HCT116 (cell line): Measurements from ENCODE around the gene ELFN1. TPM values are rescaled to one million over a fixed set of nuclear protein-coding genes. Genes with fewer than 3 reads are reported as not detected.

Source experiments
- ATAC-seq: fragments of 200-7000 bp; cut with Tn5 transposase; 2 replicates; pipeline ENCODE4 v1.9.1; 2020; ENCODE audit warnings: mild to moderate bottlenecking, moderate library complexity
- BruUV-seq: library from RNA; stranded (reverse); fragments of 400-500 nt; replicated peaks from 2 replicates; lab custom pipeline; 2021; lab: Mats Ljungman, UMichigan
- CTCF ChIA-PET: fragments of 300-600 bp; sonication (Branson Sonifier 250); formaldehyde crosslinking; loops from one replicate; lab custom pipeline; 2021; ENCODE audit warnings: antibody characterized with exemption; lab: Charles Lee
- POLR2A ChIA-PET: fragments of 300-600, 350-600 bp; sonication (Branson Sonifier 250); formaldehyde crosslinking; loops from one replicate; lab custom pipeline; 2021; ENCODE audit warnings: antibody characterized with exemption; lab: Charles Lee
- RAD21 ChIA-PET, 2 experiments: fragments of 300-600 bp; sonication (Branson Sonifier 250); formaldehyde crosslinking; loops; one replicate each; lab custom pipeline; 2023; ENCODE audit warnings: low total read pairs in 2 of 2; ENCODE audit not compliant: uncharacterized antibody in 2 of 2, unreplicated experiment in 2 of 2, low non-redundant PET in 1 of 2; lab: Charles Lee
- DNase-seq: peaks from one replicate; pipeline ENCODE4 v3.0.0-alpha.2; 2010; ENCODE audit warnings: low read depth, low spot score
- H2AFZ ChIP-seq: fragments of 200-600 bp; shearing (Covaris generic), sonication (generic); 2 replicates; pipeline ENCODE4 v1.6.1; 2017; ENCODE audit warnings: low read depth, mixed run types, mixed read lengths, antibody characterized with exemption, low read length; ENCODE audit not compliant: poor library complexity, severe bottlenecking
- H3K27ac ChIP-seq: 2 replicates; pipeline ENCODE4 v1.5.1; 2012; ENCODE audit warnings: low read depth, low read length
- H3K27me3 ChIP-seq: fragments of 200-600 bp; sonication (generic); 2 replicates; pipeline ENCODE4 v1.6.1; 2016; ENCODE audit warnings: mixed run types, low read length, mixed read lengths; ENCODE audit not compliant: insufficient read depth
- H3K36me3 ChIP-seq, 2 experiments: fragments of 200-500 bp in 1 of 2; fragments of 200-600 bp in 1 of 2; sonication (Bioruptor generic) in 1 of 2; sonication (generic) in 1 of 2; 2 replicates each; pipeline versions ENCODE4 v1.5.1 to v1.6.1; 2014 to 2016; ENCODE audit warnings: low read length in 2 of 2, inconsistent platforms in 1 of 2, mixed read lengths in 1 of 2, mixed run types in 1 of 2; ENCODE audit not compliant: insufficient read depth in 2 of 2, control insufficient read depth in 1 of 2
- H3K4me1 ChIP-seq, 2 experiments: fragments of 200-600 bp in 1 of 2; sonication (generic) in 1 of 2; 2 replicates each; pipeline versions ENCODE4 v1.5.1 to v1.6.1; 2012 to 2017; ENCODE audit warnings: low read length in 2 of 2, inconsistent platforms in 1 of 2, mild to moderate bottlenecking in 1 of 2, mixed read lengths in 1 of 2, mixed run types in 1 of 2, moderate library complexity in 1 of 2; ENCODE audit not compliant: insufficient read depth in 2 of 2, control insufficient read depth in 1 of 2
- H3K4me2 ChIP-seq: fragments of 200-600 bp; sonication (generic); 2 replicates; pipeline ENCODE4 v1.6.1; 2017; ENCODE audit warnings: mixed run types, low read length, mixed read lengths
- H3K4me3 ChIP-seq, 2 experiments: fragments of 200-600 bp in 1 of 2; sonication (generic) in 1 of 2; replicated peaks in 1 of 2; 2 replicates each; pipeline ENCODE4 v1.5.1; 2011 to 2016; ENCODE audit warnings: low read length in 2 of 2, control low read depth in 1 of 2, low read depth in 1 of 2, mild to moderate bottlenecking in 1 of 2, mixed read lengths in 1 of 2, mixed run types in 1 of 2
- H3K79me2 ChIP-seq: fragments of 200-600 bp; sonication (generic); 2 replicates; pipeline ENCODE4 v1.6.1; 2017; ENCODE audit warnings: mild to moderate bottlenecking, mixed run types, low read length, moderate library complexity, mixed read lengths; ENCODE audit not compliant: insufficient read depth
- H3K9ac ChIP-seq: fragments of 200-600 bp; sonication (generic); 2 replicates; pipeline ENCODE4 v1.6.1; 2016; ENCODE audit warnings: low read length, mixed read lengths
- H3K9me2 ChIP-seq: fragments of 200-600 bp; sonication (generic), shearing (Covaris generic); 2 replicates; pipeline ENCODE4 v1.6.1; 2017; ENCODE audit warnings: mixed run types, mild to moderate bottlenecking, moderate library complexity; ENCODE audit not compliant: insufficient read depth
- H3K9me3 ChIP-seq, 2 experiments: fragments of 200-500 bp in 1 of 2; fragments of 200-600 bp in 1 of 2; sonication (Bioruptor generic) in 1 of 2; sonication (generic) in 1 of 2; 2 replicates each; pipeline ENCODE4 v1.6.1; 2014 to 2017; ENCODE audit warnings: low read length in 2 of 2, mixed read lengths in 2 of 2, inconsistent platforms in 1 of 2, low read depth in 1 of 2, mild to moderate bottlenecking in 1 of 2, mixed run types in 1 of 2, moderate library complexity in 1 of 2; ENCODE audit not compliant: control insufficient read depth in 1 of 2, insufficient read depth in 1 of 2
- H4K20me1 ChIP-seq: fragments of 200-600 bp; sonication (generic), shearing (Covaris generic); 2 replicates; pipeline ENCODE4 v1.6.1; 2017; ENCODE audit warnings: mixed run types, mild to moderate bottlenecking, moderate library complexity; ENCODE audit not compliant: insufficient read depth
- ATF3 ChIP-seq: IDR thresholded peaks from 2 replicates; pipeline ENCODE4 v1.6.1; 2012
- CBX3 ChIP-seq: IDR thresholded peaks from 2 replicates; pipeline ENCODE4 v1.6.1; 2012; ENCODE audit warnings: low read depth
- CEBPB ChIP-seq: IDR thresholded peaks from 2 replicates; pipeline ENCODE4 v1.6.1; 2012; ENCODE audit warnings: low read depth
- CTCF ChIP-seq, 3 experiments: fragments of 200-600 bp in 1 of 3; sonication (generic) in 1 of 3; IDR thresholded peaks in 2 of 3; conservative IDR thresholded peaks in 1 of 3; 2 replicates each; pipeline ENCODE4 v1.5.1; 2012 to 2017; ENCODE audit warnings: low read depth in 2 of 3, low read length in 2 of 3, antibody characterized with exemption in 1 of 3, borderline replicate concordance in 1 of 3, control low read depth in 1 of 3, mild to moderate bottlenecking in 1 of 3, mixed read lengths in 1 of 3, mixed run types in 1 of 3, moderate library complexity in 1 of 3; ENCODE audit not compliant: insufficient read depth in 1 of 3
- EGR1 ChIP-seq: IDR thresholded peaks from 2 replicates; pipeline ENCODE4 v1.6.1; 2012; ENCODE audit warnings: low read depth
- FOSL1 ChIP-seq: IDR thresholded peaks from 2 replicates; pipeline ENCODE4 v1.6.1; 2012; ENCODE audit warnings: low read depth
- MAX ChIP-seq: IDR thresholded peaks from 2 replicates; pipeline ENCODE4 v1.6.1; 2012
- POLR2A ChIP-seq: IDR thresholded peaks from 2 replicates; pipeline ENCODE4 v1.7.0; 2011; ENCODE audit warnings: borderline replicate concordance; ENCODE audit not compliant: insufficient read depth, insufficient read length; ENCODE audit errors: extremely low read depth
- RAD21 ChIP-seq: IDR thresholded peaks from 2 replicates; pipeline ENCODE4 v1.6.1; 2012; ENCODE audit warnings: low read depth, mild to moderate bottlenecking
- REST ChIP-seq: IDR thresholded peaks from 2 replicates; pipeline ENCODE4 v1.6.1; 2012; ENCODE audit warnings: low read depth
- SIN3A ChIP-seq: IDR thresholded peaks from 2 replicates; pipeline ENCODE4 v1.6.1; 2012; ENCODE audit warnings: low read depth
- SP1 ChIP-seq: IDR thresholded peaks from 2 replicates; pipeline ENCODE4 v1.6.1; 2012; ENCODE audit warnings: low read depth
- SRF ChIP-seq: IDR thresholded peaks from 2 replicates; pipeline ENCODE4 v1.6.1; 2012; ENCODE audit warnings: low read depth
- TCF7L2 ChIP-seq: IDR thresholded peaks from 2 replicates; pipeline ENCODE4 v1.7.0; 2011; ENCODE audit warnings: borderline replicate concordance, inconsistent platforms; ENCODE audit not compliant: insufficient read depth, insufficient read length; ENCODE audit errors: extremely low read depth
- YY1 ChIP-seq: IDR thresholded peaks from 2 replicates; pipeline ENCODE4 v1.6.1; 2011; ENCODE audit warnings: low read length, low read depth, moderate library complexity, mild to moderate bottlenecking; ENCODE audit not compliant: insufficient replicate concordance; ENCODE audit errors: extremely low read depth
- ZNF274 ChIP-seq: fragments of 200-500 bp; sonication (Bioruptor generic); IDR thresholded peaks from 2 replicates; pipeline ENCODE4 v1.6.1; 2014; ENCODE audit warnings: mild to moderate bottlenecking, low read depth, low read length, inconsistent platforms
- intact Hi-C: fragments of 100-400 bp; cut with micrococcal nuclease; formaldehyde crosslinking; loops from 2 replicates; pipeline ENCODE4 v1.10.0; 2022
- total RNA-seq: library from RNA; stranded (reverse); gene quantifications from one replicate; pipeline ENCODE4 v1.2.1, GENCODE V29; 2021; ENCODE audit not compliant: unreplicated experiment

Gene ELFN1
- total RNA-seq, 1 experiment from 2014 or later, result 4.4 TPM

GRCh38 chr7:1639532-1640175 lies 30.4 kb upstream of the ELFN1 start (continued):
- no peak for TF ChIP-seq REST
- TF ChIP-seq TCF7L2, result no peak
- no peak for TF ChIP-seq SP1
- no peak for TF ChIP-seq POLR2A
- TF ChIP-seq RAD21, result no peak
- no peak for TF ChIP-seq CBX3
- TF ChIP-seq SRF, result no peak
- no peak for TF ChIP-seq EGR1
- no peak for TF ChIP-seq MAX
- no peak for TF ChIP-seq ZNF274
- TF ChIP-seq, all 23 proteins: peak for 0

- TF ChIP-seq SRF (no peak), CTCF (IDR thresholded peaks at IDR 0.05 in 2 of 3, conservative IDR thresholded peaks at IDR 0.05 in 1 of 3; ENCODE audit: borderline replicate concordance in 1 of 3, insufficient read depth in 1 of 3, low read depth in 2 of 3, low read length in 2 of 3) (peak in 1 of 3 experiments; percentile 19; a peak in 1 of 6 replicates), SP1 (no peak), CEBPB (no peak), YY1 (no peak), SIN3A (no peak), ATF3 (no peak), FOSL1 (no peak)
- ATAC-seq, result no peak
Observed at GRCh38 chr7:1640376-1641172, 29.5 kb upstream of the ELFN1 start.

More at GRCh38 chr7:1640376-1641172, 29.5 kb upstream of the ELFN1 start:
- Histone ChIP-seq H3K4me1 (no peaks in the 10 kb centered on the region), H4K20me1 (no peaks in the 10 kb centered on the region), H3K4me2 (no peak overlapping the region), H3K27me3 (no peaks in the 10 kb centered on the region), H3K36me3 (no peaks in the 10 kb centered on the region), H3K9me2 (no peaks in the 10 kb centered on the region), H3K9me3 (peaks cover 4 to 6% of the 10 kb centered on the region in 2 experiments; a peak in 1 of 4 replicates), H2AFZ (no peak overlapping the region), H3K79me2 (no peaks in the 10 kb centered on the region), H3K9ac (no peak overlapping the region), H3K27ac (no peak overlapping the region), H3K4me3 (no peak overlapping the region)
- no peak for DNase-seq
- POLR2A ChIA-PET, result no interaction called here
- CTCF ChIA-PET, result interaction anchor here (1.0 kb wide), 1 partner anchor 24 kb away, joined by 4 read pairs; no protein-coding TSS in a partner anchor
- RAD21 ChIA-PET, result no interaction called here
- BruUV-seq, result no TSS peak
- intact Hi-C loops, result no loop called here
